ENCODE measurements around the gene TSNAX.

Gene TSNAX

DNA sequence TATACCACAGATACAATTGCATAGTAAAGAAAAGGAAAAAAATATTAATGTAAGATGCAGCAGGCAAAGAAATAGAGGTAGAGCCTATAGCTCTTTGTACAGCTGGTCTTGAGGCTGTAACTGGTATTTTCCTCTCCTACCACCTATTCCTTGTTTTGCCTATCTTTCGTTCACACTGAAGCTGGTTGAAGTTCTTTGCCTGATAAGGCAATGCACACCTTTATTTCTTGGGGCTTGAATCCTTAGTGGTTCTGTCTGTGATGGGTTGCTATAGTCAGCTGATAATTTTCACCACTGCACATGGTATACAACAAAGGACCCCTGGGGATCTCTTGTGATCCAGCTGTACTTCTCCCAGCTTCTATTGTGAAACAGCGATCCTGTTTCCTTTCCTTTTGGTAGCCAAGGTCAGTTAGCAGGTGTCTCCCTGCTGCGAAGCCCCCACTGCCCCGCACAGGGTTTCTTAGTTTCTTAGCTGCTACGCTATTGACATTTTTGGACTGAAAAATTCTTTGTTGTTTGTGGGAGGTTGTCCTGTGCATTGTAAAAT, 9.9 kb upstream of the TSNAX start:
- no peak for DNase-seq (ENCODE audit: low spot score)

DNA sequence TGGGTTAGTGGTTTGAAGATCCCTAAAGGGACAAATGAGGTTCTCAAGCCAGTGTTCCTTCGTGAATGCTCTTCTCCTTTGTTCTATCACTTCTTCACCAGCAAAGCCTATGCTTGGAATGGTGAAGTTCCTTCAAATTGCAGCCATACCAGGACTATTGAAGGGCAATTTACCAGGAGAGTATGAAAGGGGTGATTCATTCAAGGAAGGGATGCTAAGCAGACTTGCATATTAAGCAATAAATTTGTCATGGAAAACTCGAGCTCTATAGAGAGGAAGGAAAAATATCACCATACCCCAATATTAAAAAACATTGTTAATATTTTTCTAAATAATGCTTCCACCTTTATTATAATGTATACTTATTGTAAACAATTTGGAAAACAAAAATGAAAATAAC, 9.3 kb upstream of the TSNAX start:
- DNase-seq (ENCODE audit: low spot score) = no peak

DNA sequence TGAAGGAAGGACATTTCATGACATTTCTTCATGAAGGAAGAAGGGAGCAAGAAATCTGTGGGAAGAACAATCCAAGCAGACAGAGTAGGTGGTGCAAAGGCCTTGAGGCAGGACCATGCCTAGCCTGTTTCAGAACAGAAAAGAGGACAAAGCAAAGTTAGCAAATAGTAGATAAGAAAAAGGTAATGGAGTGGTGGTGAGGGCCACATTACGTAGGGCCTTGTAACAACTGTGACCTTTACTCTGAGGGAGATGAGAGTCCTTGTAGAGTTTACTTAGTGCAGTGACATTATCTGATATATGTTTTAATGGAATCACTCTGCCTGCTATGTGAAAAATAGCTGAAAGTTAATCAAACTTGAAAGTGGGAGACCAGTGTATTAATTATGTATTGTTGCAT, 6.4 kb upstream of the TSNAX start:
- no peak for DNase-seq (ENCODE audit: low spot score)

DNA sequence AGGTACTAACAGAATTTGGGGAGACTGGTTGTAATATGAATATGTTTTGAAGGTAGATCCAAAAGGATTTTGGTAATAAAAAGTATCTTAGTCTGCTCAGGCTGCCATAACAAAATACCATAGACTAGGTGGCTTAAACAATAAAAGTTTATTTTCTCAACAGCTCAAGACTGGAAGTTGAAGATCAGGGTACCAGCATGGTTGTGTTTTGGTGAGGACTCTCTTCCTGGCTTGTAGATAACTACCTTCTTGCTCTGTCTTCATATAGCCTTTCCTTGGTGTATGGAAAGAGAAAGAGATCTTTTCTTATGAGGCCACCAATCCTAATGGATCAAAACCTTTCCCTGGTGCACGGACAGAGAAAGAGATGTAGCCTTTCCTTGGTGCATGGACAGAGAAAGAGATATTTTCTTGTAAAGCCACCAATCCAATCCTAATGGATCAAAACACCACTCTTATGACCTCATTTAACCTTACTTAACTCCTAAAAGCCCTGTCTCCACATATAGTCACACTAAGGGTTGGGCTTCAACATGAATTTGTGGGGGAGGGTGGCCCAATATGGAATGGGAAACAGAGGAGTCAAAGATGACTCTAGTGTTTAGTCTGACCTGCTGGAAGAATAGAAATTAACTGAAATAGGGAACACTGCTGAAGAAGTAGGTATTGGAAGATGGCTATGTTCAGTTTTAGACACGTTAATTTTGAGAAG, 5.4 kb upstream of the TSNAX start:
- no peak for DNase-seq (ENCODE audit: low spot score)

DNA sequence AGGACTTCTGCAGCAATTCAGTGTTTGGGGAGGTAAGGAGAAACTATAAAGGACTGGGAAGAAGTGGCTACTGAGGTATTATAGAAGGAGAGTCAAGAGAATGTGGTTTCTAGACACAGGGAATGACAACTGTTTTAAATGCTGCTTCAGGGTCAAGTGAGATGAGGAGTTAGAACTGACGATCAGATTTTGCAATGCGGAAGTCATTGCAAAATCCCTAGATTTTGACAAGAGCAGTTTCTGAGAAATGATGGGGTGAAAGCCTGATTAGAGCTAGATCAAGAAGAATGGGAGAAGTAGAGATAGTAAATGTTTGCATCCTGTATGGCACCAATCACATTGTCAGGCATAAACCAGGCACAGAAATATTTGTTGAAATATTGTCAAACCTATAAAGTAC, 4.7 kb upstream of the TSNAX start:
- no peak for DNase-seq (ENCODE audit: low spot score)

DNA sequence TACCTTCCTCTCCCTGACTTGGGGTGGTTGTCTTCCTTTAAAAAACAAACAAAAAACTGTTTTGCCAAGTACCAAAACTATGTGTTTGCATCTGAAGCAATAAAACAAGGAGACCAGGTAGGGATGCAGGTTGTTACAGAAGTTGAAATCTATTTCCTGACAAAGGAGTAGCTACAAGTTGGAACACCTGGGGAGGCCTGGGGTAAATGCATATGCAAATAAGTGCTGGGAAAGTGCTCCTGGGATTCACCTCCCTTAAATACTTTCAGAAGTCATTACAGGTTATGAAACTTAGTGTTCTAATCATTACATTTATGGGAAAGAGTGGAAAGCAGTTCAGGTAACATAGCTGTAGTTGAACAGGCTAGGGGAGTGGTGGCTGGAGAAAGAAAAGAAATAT, 1.9 kb upstream of the TSNAX start:
- DNase-seq (ENCODE audit: low spot score) = no peak

DNA sequence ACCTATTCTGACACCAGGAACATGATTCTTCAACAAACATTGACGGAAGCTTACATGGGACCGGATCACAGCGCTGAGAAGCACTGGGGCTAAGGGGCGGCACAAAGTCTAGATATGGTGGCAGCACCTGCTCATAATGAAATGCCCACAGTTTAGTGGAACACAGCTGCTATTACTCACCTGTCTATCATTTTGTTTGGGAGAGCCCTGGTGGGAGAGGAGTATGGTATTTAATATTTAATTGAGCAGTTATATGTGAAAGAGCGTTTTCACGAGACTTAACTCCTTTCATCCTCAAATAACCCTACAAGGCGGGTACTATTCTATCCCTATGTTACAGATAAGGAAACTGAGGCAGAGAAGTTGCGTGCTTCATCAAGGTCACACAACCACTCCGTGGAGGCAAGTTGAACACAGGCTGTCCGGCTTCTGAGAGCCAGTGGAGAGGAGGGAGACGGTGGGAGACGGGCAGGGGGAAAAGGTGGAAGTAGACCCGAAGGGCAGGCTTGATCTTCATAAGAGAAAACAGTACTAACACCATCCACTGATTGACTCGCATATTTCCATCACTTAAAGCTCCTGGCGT, 790 bp upstream of the TSNAX start:
- no peak for DNase-seq (ENCODE audit: low spot score)

DNA sequence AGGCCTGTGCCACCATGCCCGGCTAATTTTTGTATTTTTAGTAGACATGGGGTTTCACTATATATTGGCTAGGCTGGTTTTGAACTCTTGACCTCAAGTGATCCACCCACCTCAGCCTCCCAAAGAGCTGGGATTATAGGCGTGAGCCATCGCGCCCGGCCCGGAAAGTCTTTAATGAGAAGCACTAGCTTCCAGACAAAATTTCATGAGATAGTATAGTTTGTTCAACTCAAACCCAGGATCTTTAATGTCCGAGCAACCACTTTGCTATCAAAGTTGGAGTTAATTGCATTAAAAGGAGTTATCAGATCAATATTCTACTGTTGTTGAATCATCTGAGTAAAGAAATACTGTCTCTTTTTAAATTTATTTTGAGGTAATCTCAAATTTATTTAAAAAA, 4.8 kb downstream of the TSNAX start:
- DNase-seq (ENCODE audit: low spot score) = no peak

DNA sequence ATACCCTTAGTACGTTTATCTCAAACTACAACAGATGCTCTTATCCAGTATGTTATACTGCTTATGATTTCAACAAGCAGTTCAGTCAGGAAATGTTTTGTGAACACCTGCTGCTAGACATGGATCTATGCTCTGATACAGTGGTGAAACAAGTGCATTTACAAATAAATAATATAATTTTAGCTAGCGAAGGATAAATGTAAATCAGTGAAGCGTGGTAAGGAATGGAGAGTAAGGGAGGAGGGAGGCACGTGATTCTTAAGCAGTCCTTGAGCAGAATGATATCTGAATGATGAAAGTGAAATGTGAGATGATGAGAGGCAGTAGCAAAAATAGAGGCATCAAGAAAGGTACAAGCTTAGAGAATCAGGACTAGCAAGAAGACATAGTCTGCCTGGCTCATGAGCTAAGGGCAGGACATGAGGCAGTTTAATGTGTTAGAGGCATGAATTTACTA, 6.3 kb downstream of the TSNAX start:
- DNase-seq (ENCODE audit: low spot score) = no peak

DNA sequence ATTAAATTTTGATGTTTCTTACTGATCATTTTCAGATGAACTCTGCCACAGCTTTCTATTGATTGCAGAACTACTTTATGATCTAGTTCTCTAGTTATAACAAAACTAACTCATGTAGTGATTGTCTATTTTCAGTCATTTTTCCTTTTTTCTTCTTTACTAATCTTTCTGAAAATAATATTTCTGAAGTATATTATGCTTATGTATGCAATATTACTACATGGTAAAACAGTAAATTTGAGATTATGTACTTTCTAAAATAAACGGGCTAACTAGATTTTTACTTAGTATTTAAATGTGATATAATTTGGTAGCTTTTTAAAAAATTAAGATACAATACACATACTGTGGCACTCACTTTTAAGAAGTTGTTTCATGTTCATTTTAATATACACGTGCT, 7.6 kb downstream of the TSNAX start:
- DNase-seq (ENCODE audit: low spot score) = no peak

DNA sequence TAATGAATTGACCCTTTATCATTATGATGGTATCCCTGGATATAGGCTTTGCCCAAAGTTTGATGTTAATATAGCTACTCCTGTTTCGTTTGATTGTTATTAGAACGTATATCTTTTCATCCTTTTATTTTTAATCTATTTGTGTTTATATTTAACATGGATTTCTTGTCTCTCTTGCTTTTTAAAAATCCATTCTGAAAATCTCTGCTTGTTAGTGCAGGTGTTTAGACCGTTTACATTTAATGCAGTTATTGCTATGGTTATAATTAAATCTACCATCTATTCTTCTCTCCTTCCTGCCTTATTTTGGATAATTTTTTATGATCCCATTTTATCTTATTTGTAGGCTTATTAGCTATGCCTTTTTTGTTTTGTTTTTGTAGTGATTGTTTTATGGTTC, 12.4 kb downstream of the TSNAX start:
- DNase-seq (ENCODE audit: low spot score) = no peak

DNA sequence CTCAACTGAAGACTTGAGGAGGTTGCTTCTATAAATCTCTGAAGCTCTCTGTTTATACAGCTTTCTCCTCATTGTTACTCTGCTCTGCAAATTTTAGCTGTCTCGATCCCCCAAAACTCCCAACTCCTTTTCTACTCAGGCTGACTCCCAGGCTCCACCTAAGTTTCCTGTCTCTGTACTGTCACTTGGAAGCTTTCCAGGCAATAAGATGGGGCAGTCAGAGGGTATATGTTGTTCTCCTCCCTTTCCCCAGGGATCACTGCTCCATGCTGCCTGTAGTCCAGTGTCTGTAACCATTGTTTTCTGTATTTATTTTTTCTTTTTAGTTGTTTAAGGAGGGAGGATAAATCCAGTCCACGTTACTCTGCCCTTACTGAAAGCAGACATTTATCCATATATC, 13.4 kb downstream of the TSNAX start:
- DNase-seq (ENCODE audit: low spot score) = no peak

DNA sequence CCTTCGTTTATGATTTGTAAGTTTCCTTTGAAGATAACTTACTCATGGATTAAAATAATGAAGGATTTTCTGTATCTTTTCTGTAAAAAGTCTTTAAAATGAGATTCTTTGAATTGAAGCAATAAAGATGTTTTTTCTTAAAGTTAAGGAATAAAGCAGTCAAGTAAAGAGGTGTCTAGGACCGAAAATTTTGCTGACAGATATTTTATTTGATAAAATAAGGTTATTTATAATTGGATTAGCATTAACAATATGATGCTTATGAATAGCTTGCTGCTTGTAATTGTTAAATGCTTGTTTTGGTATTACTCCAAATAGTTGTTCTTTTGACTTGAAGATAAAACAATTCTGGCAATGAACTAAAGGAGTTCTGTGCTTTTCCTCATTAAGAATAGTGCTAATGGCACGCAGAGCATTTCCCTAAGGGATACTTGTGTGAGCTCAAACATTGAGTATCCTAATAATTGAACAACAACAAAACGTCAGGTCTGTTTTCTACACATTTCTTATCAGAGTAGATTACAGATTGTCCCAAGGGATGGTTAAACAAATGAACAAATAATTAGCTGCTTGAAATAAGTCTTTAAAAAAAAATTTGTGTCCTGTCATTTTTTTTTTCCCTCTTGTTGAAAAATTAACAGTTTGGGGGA, 16.6 kb downstream of the TSNAX start:
- no peak for DNase-seq (ENCODE audit: low spot score)

DNA sequence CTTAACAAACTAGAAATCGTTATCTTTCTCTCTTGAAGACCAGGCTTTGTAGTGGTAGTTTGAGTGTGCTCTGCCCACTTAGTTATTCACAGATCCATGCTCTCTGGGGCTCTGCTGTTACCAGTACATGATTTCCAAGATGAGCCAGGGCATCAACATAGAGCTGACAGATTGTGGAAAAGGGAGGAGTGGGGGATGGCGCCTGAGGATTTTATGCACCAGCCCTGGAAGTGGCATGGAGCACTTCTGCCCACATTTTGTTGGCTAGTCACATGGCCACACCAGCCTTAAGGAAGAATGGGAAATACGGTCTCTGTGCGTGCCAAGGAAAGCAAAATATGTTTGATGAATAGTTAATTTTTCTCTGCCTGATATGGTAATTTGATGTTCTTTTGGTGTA, 18.2 kb downstream of the TSNAX start:
- no peak for DNase-seq (ENCODE audit: low spot score)

DNA sequence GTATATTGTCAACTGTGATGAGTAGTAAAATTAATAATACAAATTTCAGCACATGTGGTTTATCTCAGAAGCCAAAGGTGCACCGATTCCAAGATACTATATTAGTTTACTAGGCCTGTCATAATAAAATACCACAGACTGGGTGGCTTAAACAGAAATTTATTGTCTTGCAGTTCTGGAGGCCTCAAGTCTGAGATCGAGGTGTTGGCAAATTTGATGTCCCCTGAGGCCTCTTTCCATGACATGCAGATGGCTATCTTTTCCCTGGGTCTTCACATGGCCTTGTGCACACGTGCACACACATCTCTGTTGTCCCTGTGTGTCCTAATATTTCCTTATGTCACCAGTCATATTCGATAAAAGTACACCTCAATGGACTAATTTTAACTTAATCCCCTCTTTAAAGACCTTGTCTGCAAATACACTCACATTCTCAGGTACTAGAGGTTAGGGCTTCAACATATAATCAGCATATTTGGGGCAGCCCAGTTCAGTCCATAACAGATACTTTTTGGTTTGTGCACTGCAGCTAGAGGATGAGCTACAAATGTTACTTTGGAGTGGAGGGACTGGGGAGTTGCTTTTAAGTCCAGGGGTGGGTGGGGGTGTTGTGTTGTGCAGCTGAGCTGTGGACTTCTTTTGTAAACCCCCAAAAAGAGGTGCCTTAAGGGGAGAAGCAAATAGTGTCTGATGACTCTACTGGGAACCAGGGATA, 21.4 kb downstream of the TSNAX start:
- no peak for DNase-seq (ENCODE audit: low spot score)

DNA sequence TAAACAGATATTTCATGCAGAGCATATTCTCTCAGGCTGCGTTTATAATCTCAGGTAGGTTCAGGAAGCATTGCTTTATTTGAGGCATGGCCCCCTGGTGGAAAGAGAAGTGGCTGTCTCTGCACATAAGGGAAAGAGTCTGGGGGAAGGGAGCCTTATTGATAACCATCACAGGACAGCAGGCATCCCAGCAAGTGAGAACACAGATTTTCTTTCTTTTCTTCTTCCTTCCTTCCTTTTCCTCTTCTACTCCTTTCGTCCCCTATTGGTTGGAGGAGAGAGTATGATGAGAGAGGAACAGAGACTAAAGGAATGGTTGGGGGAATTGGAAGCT, 21.9 kb downstream of the TSNAX start:
- no peak for DNase-seq (ENCODE audit: low spot score)

DNA sequence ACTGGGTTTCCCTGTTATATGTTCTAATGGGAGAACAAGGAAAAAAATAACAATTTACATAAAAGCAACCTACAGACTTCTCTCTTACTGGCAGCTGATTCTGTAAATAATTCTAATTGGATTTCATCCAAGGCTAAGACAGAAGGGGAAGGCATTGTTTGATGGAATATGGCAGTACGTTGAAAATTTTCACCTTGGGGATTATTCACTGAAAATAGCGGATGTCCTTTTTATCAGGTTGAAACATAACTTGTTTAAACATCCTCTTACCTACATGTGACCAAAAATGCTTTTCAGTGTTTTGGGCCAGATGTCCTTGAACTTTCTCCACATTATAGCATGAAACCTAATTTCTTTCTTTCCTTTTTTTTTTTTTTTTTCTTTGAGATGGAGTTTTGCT, 24.9 kb downstream of the TSNAX start:
- DNase-seq (ENCODE audit: low spot score) = no peak

DNA sequence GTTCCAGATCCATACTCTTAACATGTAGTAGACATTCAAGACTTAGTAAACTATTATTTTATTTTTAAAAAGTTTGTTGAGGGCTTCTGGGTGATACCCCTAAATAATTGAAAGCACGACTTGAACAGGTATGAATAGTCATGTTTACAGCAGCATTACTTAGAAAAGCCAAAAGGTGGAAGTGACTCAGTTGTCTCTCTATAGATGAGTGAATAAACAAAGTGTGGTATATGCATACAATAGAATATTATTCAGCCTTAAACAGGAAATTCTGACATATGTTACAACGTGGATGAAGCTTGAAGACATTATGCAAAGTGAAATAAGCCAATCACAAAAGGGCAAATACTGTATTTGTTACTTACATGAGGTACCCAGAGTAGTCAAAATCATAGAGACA, 26.5 kb downstream of the TSNAX start:
- no peak for DNase-seq (ENCODE audit: low spot score)

DNA sequence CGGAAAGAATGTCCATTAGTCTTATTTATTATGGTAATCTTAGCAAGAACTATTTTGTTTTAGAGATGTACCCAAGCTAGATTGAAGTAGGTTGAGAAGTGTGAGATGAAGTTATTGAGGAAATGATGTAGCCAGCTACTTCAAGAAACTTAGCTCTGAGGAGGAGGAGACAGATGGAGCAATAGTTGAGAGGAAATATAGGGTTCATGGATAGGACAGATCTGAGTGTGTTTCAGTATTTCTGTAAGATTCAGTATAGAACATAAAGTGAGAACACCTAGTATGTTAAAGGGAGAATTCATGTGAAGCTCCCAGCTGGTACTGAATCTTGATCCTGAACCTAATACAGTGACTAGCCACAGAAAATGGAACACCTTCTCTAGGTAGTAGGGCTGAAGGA, 28.9 kb downstream of the TSNAX start:
- no peak for DNase-seq (ENCODE audit: low spot score)

DNA sequence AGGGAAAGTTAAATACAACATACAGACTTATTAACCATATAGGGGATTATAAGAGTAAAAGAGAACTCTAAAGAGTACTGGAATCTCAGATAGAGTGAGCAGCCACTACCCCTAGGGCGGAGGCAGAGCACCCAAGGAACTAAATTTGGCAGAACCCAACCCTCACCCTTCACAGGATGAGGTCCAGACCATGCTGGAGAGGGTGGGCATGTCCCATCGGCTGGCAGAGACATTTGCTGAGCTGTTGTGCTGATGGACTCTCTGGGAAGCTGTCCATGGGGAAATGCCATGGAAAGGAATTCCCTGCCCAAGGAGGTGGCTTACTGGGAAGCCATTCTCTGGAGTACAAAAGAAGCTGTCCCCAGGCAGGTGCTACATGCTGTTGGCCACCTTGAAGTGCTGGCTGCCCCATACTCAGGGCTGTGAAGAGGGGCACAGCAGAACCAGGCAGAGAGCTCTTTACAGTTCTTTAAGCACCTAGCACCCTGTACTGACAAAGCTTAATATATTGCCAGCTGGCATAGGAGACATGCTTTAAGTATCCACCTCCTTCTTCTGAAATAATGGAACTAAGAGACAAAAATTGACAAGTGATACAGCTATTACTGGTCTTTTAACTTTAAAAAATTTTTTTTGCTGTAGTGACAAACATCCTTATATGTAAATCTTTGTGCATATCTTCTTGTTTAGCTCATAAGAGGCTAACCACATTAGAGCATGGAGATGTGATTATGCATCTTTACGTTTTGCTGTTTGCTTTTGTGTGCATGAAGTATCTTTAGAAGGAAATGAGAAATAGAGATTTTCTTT, 29.6 kb downstream of the TSNAX start:
- no peak for DNase-seq (ENCODE audit: low spot score)

DNA sequence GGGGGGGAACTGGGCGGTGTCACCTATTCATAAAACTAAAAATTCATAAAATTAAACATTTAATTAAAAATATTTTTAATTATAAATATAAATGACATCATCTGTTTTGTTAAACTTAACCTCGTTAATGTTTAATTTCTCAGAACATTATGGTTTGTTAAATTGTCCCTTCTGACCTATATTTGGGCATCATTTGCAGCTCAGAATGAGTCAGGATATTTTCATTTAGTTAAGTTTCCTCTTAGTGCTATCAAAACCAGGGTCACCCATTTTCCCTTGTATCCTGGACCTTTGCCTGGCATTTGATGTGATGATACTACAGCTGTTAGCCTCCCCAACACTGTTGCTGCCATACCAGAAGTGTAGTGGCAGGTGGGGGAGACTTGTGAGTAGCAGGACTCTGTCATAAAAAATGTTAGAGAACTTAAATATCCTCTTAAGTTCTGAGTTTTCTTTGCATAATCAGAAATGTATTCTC, 30.3 kb downstream of the TSNAX start:
- no peak for DNase-seq (ENCODE audit: low spot score)
